Measurements from ENCODE around the gene CLEC20A.

GRCh38 chr1:178434360-178434759 is 62.4 kb downstream of the CLEC20A start:
- TF ChIP-seq ZNF512 (tag; IDR thresholded peaks at IDR 0.05), result no peak
- no peak for TF ChIP-seq VEZF1 (CRISPR knock-in tag; IDR thresholded peaks at IDR 0.05)
- no peak for TF ChIP-seq CTCF (IDR thresholded peaks at IDR 0.05 in 2 of 3, conservative IDR thresholded peaks at IDR 0.05 in 1 of 3; ENCODE audit: insufficient read depth in 2 of 3, low read depth in 1 of 3, low read length in 3 of 3)

Data from K562 (cell line).